ENCODE measurements around the gene AOAH.

The AOAH gene

GRCh38 chr7:36575832-36576231, 148.5 kb downstream of the AOAH start:
- DNase-seq (ENCODE audit: low read depth) = no peak
- no peak overlapping the region for H3K4me3 ChIP-seq (ENCODE audit: control insufficient read depth, low read depth, low read length)
- TF ChIP-seq CTCF (conservative IDR thresholded peaks at IDR 0.05; ENCODE audit: control insufficient read depth, insufficient read depth, low read depth, low read length) = no peak

- no peak overlapping the region for H3K4me3 ChIP-seq (ENCODE audit: control insufficient read depth, low read depth, low read length)
- no peak for TF ChIP-seq CTCF (conservative IDR thresholded peaks at IDR 0.05; ENCODE audit: control insufficient read depth, insufficient read depth, low read depth, low read length)
- no peak for DNase-seq (ENCODE audit: low read depth)
These were observed 151.2 kb downstream of the AOAH start for GRCh38 chr7:36573066-36573465.

GRCh38 chr7:36571190-36571560, 153.1 kb downstream of the AOAH start:
- no peak overlapping the region for H3K4me3 ChIP-seq (ENCODE audit: control insufficient read depth, low read depth, low read length)
- TF ChIP-seq CTCF (conservative IDR thresholded peaks at IDR 0.05; ENCODE audit: control insufficient read depth, insufficient read depth, low read depth, low read length) = no peak
- no peak for DNase-seq (ENCODE audit: low read depth)

GRCh38 chr7:36570528-36571189, 153.6 kb downstream of the AOAH start:
- DNase-seq (ENCODE audit: low read depth) = no peak
- TF ChIP-seq CTCF (conservative IDR thresholded peaks at IDR 0.05; ENCODE audit: control insufficient read depth, insufficient read depth, low read depth, low read length) = no peak
- H3K4me3 ChIP-seq (ENCODE audit: control insufficient read depth, low read depth, low read length) = no peak overlapping the region

GRCh38 chr7:36568452-36568849, 155.8 kb downstream of the AOAH start:
- TF ChIP-seq CTCF (conservative IDR thresholded peaks at IDR 0.05; ENCODE audit: control insufficient read depth, insufficient read depth, low read depth, low read length) = no peak
- no peak overlapping the region for H3K4me3 ChIP-seq (ENCODE audit: control insufficient read depth, low read depth, low read length)
- DNase-seq (ENCODE audit: low read depth) = no peak

GRCh38 chr7:36567699-36568451, 156.4 kb downstream of the AOAH start:
- DNase-seq (ENCODE audit: low read depth) = no peak
- TF ChIP-seq CTCF (conservative IDR thresholded peaks at IDR 0.05; ENCODE audit: control insufficient read depth, insufficient read depth, low read depth, low read length) = no peak
- H3K4me3 ChIP-seq (ENCODE audit: control insufficient read depth, low read depth, low read length) = no peak overlapping the region

Data from fibroblast of mammary gland (primary cell).